Measurements from ENCODE around the gene SORBS1. TPM values are rescaled to one million over a fixed set of nuclear protein-coding genes. Genes with fewer than 3 reads are reported as not detected.

SORBS1 gene
- total and polyA plus RNA-seq, 2 experiments from 2014 or later = 17.0 to 40.2 TPM

DNA sequence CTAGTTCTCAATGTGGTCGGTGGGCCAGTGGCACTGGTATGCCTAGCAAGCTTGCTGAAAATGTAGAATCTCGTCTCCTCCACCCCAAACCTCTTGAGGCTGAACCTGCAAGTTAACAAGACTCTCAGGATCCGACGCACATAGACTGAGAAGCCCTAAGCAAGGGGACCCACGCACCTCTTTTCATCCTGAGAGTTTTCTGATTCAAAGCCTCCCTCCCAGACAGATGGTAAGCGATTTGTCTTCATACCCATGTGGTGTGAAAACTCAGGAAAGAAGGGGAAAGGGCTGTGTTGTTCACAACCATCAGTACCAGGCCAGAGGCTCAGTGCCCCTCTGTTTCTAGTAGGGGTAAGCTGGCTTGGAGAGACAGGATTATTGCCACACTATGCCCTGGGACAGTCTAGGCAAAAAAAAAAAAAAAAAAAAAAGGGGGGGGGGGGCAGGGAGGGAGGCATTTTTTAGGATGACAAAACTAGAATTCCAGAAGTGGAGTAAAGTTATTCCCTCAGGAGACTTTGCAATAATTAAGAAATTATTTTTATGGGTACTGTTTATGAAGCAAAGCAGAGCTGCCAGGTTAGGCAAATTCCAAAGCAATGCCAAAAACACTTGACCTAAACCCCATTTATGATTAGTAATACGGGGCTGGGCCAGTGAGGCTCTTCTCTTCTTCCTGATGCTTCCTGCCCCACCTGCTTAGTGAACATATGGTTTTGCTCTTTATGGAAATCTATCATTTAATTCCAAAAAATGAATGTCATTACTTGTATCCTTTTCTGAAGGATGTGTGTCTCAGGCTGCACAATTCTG is 152.8 kb downstream of the SORBS1 start:
- H2AFZ ChIP-seq = no peak overlapping the region
- no peak overlapping the region for H3K27ac ChIP-seq
- H3K36me3 ChIP-seq (replicated peaks; ENCODE audit: insufficient read depth, low read depth) = no peaks in the 10 kb centered on the region
- DNase-seq (ENCODE audit: low spot score) = no peak
- TF ChIP-seq EZH2phosphoT487 (IDR thresholded peaks at IDR 0.05; ENCODE audit: low read depth, severe bottlenecking, unreplicated experiment) (no peak), CTCF (IDR thresholded peaks at IDR 0.05; ENCODE audit: poor library complexity) (no peak), EZH2 (IDR thresholded peaks at IDR 0.05; ENCODE audit: borderline replicate concordance) (no peak)
- no peaks in the 10 kb centered on the region for H3K4me1 ChIP-seq (ENCODE audit: insufficient read depth)
- WGBS (ENCODE audit: low lambda C conversion rate, missing lambda C conversion rate) = 87% methylated on average over 7 of the region's 7 CpGs
- no peaks in the 10 kb centered on the region for H4K20me1 ChIP-seq (ENCODE audit: insufficient read depth, poor library complexity, severe bottlenecking)
- H3K27me3 ChIP-seq = no peaks in the 10 kb centered on the region
- H3K4me3 ChIP-seq = no peak overlapping the region
- no peak overlapping the region for H3K4me2 ChIP-seq
- H3K79me2 ChIP-seq = no peaks in the 10 kb centered on the region
- H3K9me2 ChIP-seq (replicated peaks; ENCODE audit: insufficient read depth) = no peaks in the 10 kb centered on the region
- H3K9me3 ChIP-seq (ENCODE audit: low read depth) = no peaks in the 10 kb centered on the region

DNA sequence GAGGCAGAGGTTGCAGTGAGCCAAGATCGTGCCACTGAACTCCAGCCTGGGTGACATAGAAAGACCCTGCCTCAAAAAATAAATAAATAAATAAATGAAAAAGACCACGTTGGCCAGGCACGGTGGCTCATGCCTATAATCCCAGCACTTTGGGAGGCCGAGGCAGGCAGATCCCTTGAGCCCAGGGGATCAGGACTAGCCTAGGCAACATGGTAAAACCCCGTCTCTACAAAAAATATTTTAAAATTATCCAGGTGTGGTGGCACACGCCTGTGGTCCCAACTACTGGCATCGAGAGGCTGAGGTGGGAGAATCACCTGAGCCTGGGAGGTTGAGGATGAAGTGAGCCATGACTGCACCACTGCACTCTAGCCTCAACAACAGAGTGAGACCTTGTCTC is 153.6 kb downstream of the SORBS1 start:
- TF ChIP-seq EZH2phosphoT487 (IDR thresholded peaks at IDR 0.05; ENCODE audit: low read depth, severe bottlenecking, unreplicated experiment) (no peak), CTCF (IDR thresholded peaks at IDR 0.05; ENCODE audit: poor library complexity) (no peak), EZH2 (IDR thresholded peaks at IDR 0.05; ENCODE audit: borderline replicate concordance) (no peak)
- WGBS (ENCODE audit: low lambda C conversion rate, missing lambda C conversion rate) = 90% methylated on average over 7 of the region's 7 CpGs
- no peaks in the 10 kb centered on the region for H3K9me2 ChIP-seq (replicated peaks; ENCODE audit: insufficient read depth)

DNA sequence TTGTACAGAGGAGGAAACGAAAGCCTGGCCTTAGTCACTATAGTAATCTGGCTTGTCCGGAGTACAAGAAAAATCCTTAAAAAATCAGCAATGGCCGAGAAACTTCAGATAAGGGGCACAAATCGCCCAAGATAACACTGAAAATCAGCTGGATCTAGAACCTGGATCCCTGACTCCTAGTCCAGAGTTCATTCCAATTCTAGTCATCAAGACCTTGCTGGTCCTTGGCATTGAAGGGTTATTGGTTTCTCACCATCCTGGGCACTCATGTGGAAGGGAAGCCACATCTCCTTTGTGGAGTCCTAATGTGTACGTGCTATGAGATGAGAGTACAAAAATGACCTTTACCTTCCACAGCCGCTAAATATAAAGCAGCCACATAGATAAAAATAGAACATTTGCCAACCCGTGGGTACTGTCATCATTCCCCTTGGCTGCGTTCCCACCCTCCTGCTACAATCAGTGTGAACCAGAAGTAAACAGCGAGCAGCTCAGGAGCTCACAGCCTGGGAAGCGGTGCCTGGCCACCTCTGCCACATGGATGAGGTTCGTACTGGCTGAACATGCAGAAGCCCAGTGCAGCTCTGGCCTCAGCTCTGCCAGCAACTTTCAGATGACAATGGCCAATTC is 154.4 kb downstream of the SORBS1 start:
- no peak for TF ChIP-seq EZH2phosphoT487 (IDR thresholded peaks at IDR 0.05; ENCODE audit: low read depth, severe bottlenecking, unreplicated experiment)
- TF ChIP-seq CTCF (IDR thresholded peaks at IDR 0.05; ENCODE audit: poor library complexity) = no peak
- no peak for TF ChIP-seq EZH2 (IDR thresholded peaks at IDR 0.05; ENCODE audit: borderline replicate concordance)
- Histone ChIP-seq H3K79me2 (no peaks in the 10 kb centered on the region), H3K9me2 (replicated peaks; ENCODE audit: insufficient read depth) (no peaks in the 10 kb centered on the region), H3K4me1 (ENCODE audit: insufficient read depth) (no peaks in the 10 kb centered on the region), H3K36me3 (replicated peaks; ENCODE audit: insufficient read depth, low read depth) (no peaks in the 10 kb centered on the region), H3K27ac (peak overlapping the region; percentile 75), H3K4me3 (no peak overlapping the region), H3K4me2 (no peak overlapping the region), H3K27me3 (no peaks in the 10 kb centered on the region), H2AFZ (no peak overlapping the region), H4K20me1 (ENCODE audit: insufficient read depth, poor library complexity, severe bottlenecking) (no peaks in the 10 kb centered on the region), H3K9me3 (ENCODE audit: low read depth) (no peaks in the 10 kb centered on the region)
- peak; percentile 72 for DNase-seq (ENCODE audit: low spot score)
- WGBS (ENCODE audit: low lambda C conversion rate, missing lambda C conversion rate) = 85% methylated on average over 11 of the region's 11 CpGs

More for the DNA sequence above, 153.6 kb downstream of the SORBS1 start:
- DNase-seq (ENCODE audit: low spot score) = no peak
- Histone ChIP-seq H3K79me2 (no peaks in the 10 kb centered on the region), H3K27me3 (no peaks in the 10 kb centered on the region), H4K20me1 (ENCODE audit: insufficient read depth, poor library complexity, severe bottlenecking) (no peaks in the 10 kb centered on the region), H3K36me3 (replicated peaks; ENCODE audit: insufficient read depth, low read depth) (no peaks in the 10 kb centered on the region), H3K4me1 (ENCODE audit: insufficient read depth) (no peaks in the 10 kb centered on the region), H2AFZ (no peak overlapping the region), H3K27ac (peak overlapping the region; percentile 32), H3K4me2 (no peak overlapping the region), H3K9me3 (ENCODE audit: low read depth) (no peaks in the 10 kb centered on the region), H3K4me3 (no peak overlapping the region)

Measured in hepatocyte (in vitro differentiated cells).